Activated CD4-positive, alpha-beta T cell treated with anti-CD3 and anti-CD28 coated beads for 48 hours (primary cell): Measurements from ENCODE around the gene SPTA1.

Experiments used
- DNase-seq: peaks from one replicate; pipeline ENCODE4 v3.0.0-alpha.2; 2020

Gene SPTA1

GRCh38 chr1:158564608-158565007 is 121.9 kb downstream of the SPTA1 start:
- DNase-seq, result no peak

GRCh38 chr1:158563853-158564252 is 122.7 kb downstream of the SPTA1 start:
- no peak for DNase-seq
